Gastrocnemius medialis (tissue), 4 donors: ENCODE measurements around the gene CCDC169. TPM values are rescaled to one million over a fixed set of nuclear protein-coding genes. Genes with fewer than 3 reads are reported as not detected.

Experiments
- ATAC-seq, 2 donors: fragments of 150-250 bp; one replicate each; pipeline ENCODE4 v1.9.1; 2016
- DNase-seq, 2 donors: peaks; one replicate each; pipeline ENCODE4 v3.0.0-alpha.2; 2019
- H3K27ac ChIP-seq, 4 donors: fragments of 200-600 bp; sonication (generic); 1 replicate in 1 of 4; 2 replicates in 3 of 4; pipeline ENCODE4 v1.5.1; 2016 to 2018; ENCODE audit warnings: mild to moderate bottlenecking in 2 of 4, moderate library complexity in 1 of 4
- H3K27me3 ChIP-seq, 3 donors: fragments of 200-600 bp; sonication (generic) in 2 of 3; 1 replicate in 1 of 3; 2 replicates in 2 of 3; pipeline versions ENCODE4 v1.5.1 to v1.6.0; 2016 to 2019; ENCODE audit warnings: mild to moderate bottlenecking in 1 of 3, moderate library complexity in 1 of 3
- H3K36me3 ChIP-seq, 2 donors: fragments of 200-600 bp; sonication (generic) in 1 of 2; one replicate each; pipeline ENCODE4 v1.5.1; 2017 to 2018
- H3K4me1 ChIP-seq, 2 donors: fragments of 200-600 bp; sonication (generic) in 1 of 2; one replicate each; pipeline ENCODE4 v1.5.1; 2016 to 2017; ENCODE audit warnings: mild to moderate bottlenecking in 2 of 2
- H3K4me3 ChIP-seq, 4 donors: fragments of 200-600 bp; sonication (generic) in 3 of 4; 1 replicate in 1 of 4; 2 replicates in 3 of 4; pipeline ENCODE4 v1.5.1; 2016 to 2019; ENCODE audit warnings: mild to moderate bottlenecking in 2 of 4
- H3K9me3 ChIP-seq, 3 donors: fragments of 200-600 bp; sonication (generic) in 2 of 3; 1 replicate in 1 of 3; 2 replicates in 2 of 3; pipeline ENCODE4 v1.5.1; 2016 to 2019
- CTCF ChIP-seq, 5 experiments: fragments of 450-650 bp in 3 of 5; fragments of 200-600 bp in 2 of 5; sonication (generic) in 2 of 5; IDR thresholded peaks in 4 of 5; conservative IDR thresholded peaks in 1 of 5; 1 replicate in 4 of 5; 2 replicates in 1 of 5; pipeline ENCODE4 v1.5.1; 2016 to 2019; ENCODE audit warnings: antibody characterized with exemption in 5 of 5, mild to moderate bottlenecking in 3 of 5, moderate library complexity in 3 of 5
- POLR2A ChIP-seq, 2 donors: fragments of 450-650 bp; IDR thresholded peaks; one replicate each; pipeline ENCODE4 v1.6.1; 2017; ENCODE audit warnings: antibody characterized with exemption in 2 of 2, mild to moderate bottlenecking in 2 of 2, moderate library complexity in 2 of 2
- in situ Hi-C, 4 donors: fragments of 200-750 bp; cut with MboI; loops; one replicate each; pipeline versions ENCODE4 v1.15.0 to v1.8.0; 2017; ENCODE audit warnings: low sequenced_read_pairs in 4 of 4
- intact Hi-C: fragments of 100-400 bp; cut with DNase I; formaldehyde crosslinking; loops from one replicate; pipeline ENCODE4 v1.15.1; 2023; ENCODE audit warnings: low total_unique reads
- total RNA-seq, 4 donors: library from RNA; depleted of rRNA; stranded (reverse); fragments of >200 nt; gene quantifications; one replicate each; pipeline versions ENCODE4 v1.1.0 to v1.2.3, GENCODE V29; 2016

The CCDC169 gene
- total RNA-seq, 4 donors from 2014 or later: 0.10 to 1.7 TPM; not detected in 2

- Histone ChIP-seq H3K27ac (no peak overlapping the region), H3K4me3 (no peak overlapping the region), H3K27me3 (no peaks in the 10 kb centered on the region), H3K4me1 (no peaks in the 10 kb centered on the region), H3K36me3 (no peaks in the 10 kb centered on the region), H3K9me3 (no peaks in the 10 kb centered on the region)
- in situ Hi-C loops (no loop called here), intact Hi-C loops (no loop called here)
- TF ChIP-seq CTCF (IDR thresholded peaks at IDR 0.05 in 4 of 5, conservative IDR thresholded peaks at IDR 0.05 in 1 of 5) (no peak), POLR2A (IDR thresholded peaks at IDR 0.05) (no peak)
- DNase-seq: no peak
- no peak for ATAC-seq
Measured at GRCh38 chr13:36217456-36217855, 80.2 kb downstream of the CCDC169 start.

GRCh38 chr13:36214163-36214921 is 83.3 kb downstream of the CCDC169 start, which contains the start of gene SOHLH2:
Gene SOHLH2 (minus strand): TSS chr13:36214556. CDS start chr13:36214526, 30 bp downstream.
- DNase-seq (no peak), ATAC-seq (no peak)
- Histone ChIP-seq H3K27ac (no peak within 1 kb of the TSS), H3K4me3 (no peak within 1 kb of the TSS), H3K4me1 (no peaks in the 10 kb centered on the region), H3K9me3 (no peaks in the 10 kb centered on the region), H3K36me3 (no peaks in the 10 kb centered on the region), H3K27me3 (no peaks in the 10 kb centered on the region)
- no peak for TF ChIP-seq POLR2A (IDR thresholded peaks at IDR 0.05)
- no peak for TF ChIP-seq CTCF (IDR thresholded peaks at IDR 0.05 in 4 of 5, conservative IDR thresholded peaks at IDR 0.05 in 1 of 5)
- in situ Hi-C loops (no loop called here), intact Hi-C loops (no loop called here)

- no peak for TF ChIP-seq CTCF (IDR thresholded peaks at IDR 0.05 in 4 of 5, conservative IDR thresholded peaks at IDR 0.05 in 1 of 5)
- no peak for TF ChIP-seq POLR2A (IDR thresholded peaks at IDR 0.05)
- no peaks in the 10 kb centered on the region for H3K36me3 ChIP-seq
- H3K9me3 ChIP-seq: no peaks in the 10 kb centered on the region
- intact Hi-C loops: no loop called here
- H3K27me3 ChIP-seq: no peaks in the 10 kb centered on the region
- no peaks in the 10 kb centered on the region for H3K4me1 ChIP-seq
- DNase-seq (no peak), ATAC-seq (no peak)
- no peak overlapping the region for H3K4me3 ChIP-seq
- in situ Hi-C loops: no loop called here
- H3K27ac ChIP-seq: no peak overlapping the region
Measured at GRCh38 chr13:36212789-36213188, 84.8 kb downstream of the CCDC169 start.

- Histone ChIP-seq H3K4me3 (no peak overlapping the region), H3K36me3 (no peaks in the 10 kb centered on the region), H3K9me3 (no peaks in the 10 kb centered on the region), H3K27me3 (no peaks in the 10 kb centered on the region), H3K4me1 (no peaks in the 10 kb centered on the region), H3K27ac (no peak overlapping the region)
- DNase-seq (no peak), ATAC-seq (no peak)
- intact Hi-C loops (no loop called here), in situ Hi-C loops (no loop called here)
- no peak for TF ChIP-seq POLR2A (IDR thresholded peaks at IDR 0.05)
- no peak for TF ChIP-seq CTCF (IDR thresholded peaks at IDR 0.05 in 4 of 5, conservative IDR thresholded peaks at IDR 0.05 in 1 of 5)
Measured at GRCh38 chr13:36211567-36211966, 86.0 kb downstream of the CCDC169 start.
